ACC112 (cell line): Measurements from ENCODE around the gene RALA.

Experiments
- H2AFZ ChIP-seq: fragments of 200-600 bp; sonication (generic); one replicate; pipeline ENCODE4 v1.6.0; 2017; ENCODE audit warnings: antibody characterized with exemption, low read length; ENCODE audit not compliant: unreplicated experiment
- H3K27ac ChIP-seq: fragments of 200-600 bp; sonication (generic); 2 replicates; pipeline ENCODE4 v1.5.1; 2014; ENCODE audit warnings: low read depth, mild to moderate bottlenecking, antibody characterized with exemption, low read length, moderate library complexity
- H3K27me3 ChIP-seq: fragments of 200-600 bp; sonication (generic); 2 replicates; pipeline ENCODE4 v1.6.1; 2014; ENCODE audit warnings: mild to moderate bottlenecking, antibody characterized with exemption, low read length, moderate library complexity, mixed read lengths; ENCODE audit not compliant: insufficient read depth
- H3K36me3 ChIP-seq: fragments of 200-600 bp; sonication (generic); 2 replicates; pipeline ENCODE4 v1.6.1; 2016; ENCODE audit warnings: mild to moderate bottlenecking, antibody characterized with exemption, low read length, moderate library complexity, mixed read lengths; ENCODE audit not compliant: insufficient read depth
- H3K4me1 ChIP-seq: fragments of 200-600 bp; sonication (generic); one replicate; pipeline ENCODE4 v1.6.1; 2016; ENCODE audit warnings: low read length, mixed read lengths; ENCODE audit not compliant: insufficient read depth, unreplicated experiment, control insufficient read depth
- H3K4me3 ChIP-seq: fragments of 200-600 bp; sonication (generic); 2 replicates; pipeline ENCODE4 v1.5.1; 2014; ENCODE audit warnings: mild to moderate bottlenecking, low read depth, low read length
- H3K79me2 ChIP-seq: fragments of 200-600 bp; sonication (generic); one replicate; pipeline ENCODE4 v1.6.0; 2016; ENCODE audit warnings: low read length; ENCODE audit not compliant: control insufficient read depth, unreplicated experiment, insufficient read depth

The RALA gene

GRCh38 chr7:39700165-39700564, 76.8 kb downstream of the RALA start:
- no peaks in the 10 kb centered on the region for H3K27me3 ChIP-seq
- no peaks in the 10 kb centered on the region for H3K4me1 ChIP-seq
- peaks cover 23% of the 10 kb centered on the region for H3K36me3 ChIP-seq
- no peak overlapping the region for H3K27ac ChIP-seq
- no peaks in the 10 kb centered on the region for H3K79me2 ChIP-seq
- H3K4me3 ChIP-seq = no peak overlapping the region
- no peak overlapping the region for H2AFZ ChIP-seq

- peaks cover 23% of the 10 kb centered on the region for H3K36me3 ChIP-seq
These were observed 77.6 kb downstream of the RALA start for GRCh38 chr7:39700932-39701331.

DNA sequence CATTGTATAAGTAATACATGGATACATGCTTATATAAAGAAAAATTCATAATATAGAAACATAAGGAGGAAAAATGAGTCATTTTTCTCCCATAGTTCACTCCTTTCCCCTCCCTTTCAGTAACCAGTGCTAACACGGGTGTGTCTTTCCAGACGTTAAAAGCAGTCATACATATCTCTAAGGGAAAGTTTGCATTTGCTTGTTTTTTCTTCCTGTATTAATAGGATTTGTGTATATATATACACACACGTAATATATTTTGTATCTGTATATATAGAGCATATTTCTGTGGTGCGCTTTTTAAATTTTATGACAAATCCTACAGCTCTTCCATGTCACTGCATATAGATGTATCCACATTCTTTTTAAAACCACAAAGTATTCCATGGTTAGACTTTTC, 78.8 kb downstream of the RALA start:
- peaks cover 18% of the 10 kb centered on the region; the same call in 1 of the 2 replicates for H3K36me3 ChIP-seq
- no peak overlapping the region for H3K27ac ChIP-seq
- H2AFZ ChIP-seq = no peak overlapping the region
- no peaks in the 10 kb centered on the region for H3K79me2 ChIP-seq
- no peaks in the 10 kb centered on the region for H3K27me3 ChIP-seq
- H3K4me1 ChIP-seq = no peaks in the 10 kb centered on the region
- no peak overlapping the region for H3K4me3 ChIP-seq

More at GRCh38 chr7:39700932-39701331, 77.6 kb downstream of the RALA start:
- no peak overlapping the region for H3K4me3 ChIP-seq
- no peak overlapping the region for H3K27ac ChIP-seq
- H3K27me3 ChIP-seq = no peaks in the 10 kb centered on the region
- no peak overlapping the region for H2AFZ ChIP-seq
- no peaks in the 10 kb centered on the region for H3K4me1 ChIP-seq
- no peaks in the 10 kb centered on the region for H3K79me2 ChIP-seq

DNA sequence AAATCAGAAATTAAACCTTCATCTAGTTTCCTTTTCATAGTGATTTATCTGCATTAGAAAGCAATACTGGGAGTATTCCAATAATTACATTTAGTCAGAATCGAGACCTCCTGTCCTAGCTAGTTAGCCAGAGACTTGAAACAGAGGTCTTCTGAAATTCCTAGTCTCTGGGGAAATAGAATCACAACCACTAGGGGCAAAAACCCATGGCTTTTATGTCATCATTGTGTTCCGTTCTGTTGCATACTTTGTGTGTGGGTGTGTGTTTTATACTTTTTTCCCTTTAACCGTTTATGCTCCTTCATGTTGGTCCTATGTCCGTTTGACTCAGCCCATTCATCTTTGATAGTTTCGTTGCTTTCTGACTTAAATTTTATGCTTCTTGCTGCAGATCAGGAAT, 79.8 kb downstream of the RALA start:
- Histone ChIP-seq H2AFZ (no peak overlapping the region), H3K4me1 (no peaks in the 10 kb centered on the region), H3K27me3 (no peaks in the 10 kb centered on the region), H3K36me3 (peaks cover 14% of the 10 kb centered on the region; the same call in 1 of the 2 replicates), H3K27ac (no peak overlapping the region), H3K4me3 (no peak overlapping the region), H3K79me2 (no peaks in the 10 kb centered on the region)

- peaks cover 4% of the 10 kb centered on the region for H3K4me1 ChIP-seq
These were observed 85.7 kb downstream of the RALA start for GRCh38 chr7:39709029-39709428.

GRCh38 chr7:39709768-39710311, 86.5 kb downstream of the RALA start:
- Histone ChIP-seq H3K36me3 (no peaks in the 10 kb centered on the region), H2AFZ (no peak overlapping the region), H3K27ac (no peak overlapping the region), H3K79me2 (no peaks in the 10 kb centered on the region), H3K4me1 (peaks cover 4% of the 10 kb centered on the region), H3K4me3 (no peak overlapping the region), H3K27me3 (no peaks in the 10 kb centered on the region)

More at GRCh38 chr7:39709029-39709428, 85.7 kb downstream of the RALA start:
- Histone ChIP-seq H3K27ac (no peak overlapping the region), H3K79me2 (no peaks in the 10 kb centered on the region), H2AFZ (no peak overlapping the region), H3K36me3 (no peaks in the 10 kb centered on the region), H3K4me3 (no peak overlapping the region), H3K27me3 (no peaks in the 10 kb centered on the region)

GRCh38 chr7:39712751-39713150, 89.4 kb downstream of the RALA start:
- peaks cover 4% of the 10 kb centered on the region for H3K4me1 ChIP-seq
- H3K27ac ChIP-seq = no peak overlapping the region
- H3K4me3 ChIP-seq = no peak overlapping the region
- no peaks in the 10 kb centered on the region for H3K79me2 ChIP-seq
- H3K36me3 ChIP-seq = no peaks in the 10 kb centered on the region
- H3K27me3 ChIP-seq = no peaks in the 10 kb centered on the region
- H2AFZ ChIP-seq = no peak overlapping the region

GRCh38 chr7:39714447-39715091, 91.2 kb downstream of the RALA start:
- no peaks in the 10 kb centered on the region for H3K79me2 ChIP-seq
- H3K4me3 ChIP-seq = no peak overlapping the region
- no peak overlapping the region for H2AFZ ChIP-seq
- no peaks in the 10 kb centered on the region for H3K36me3 ChIP-seq
- no peak overlapping the region for H3K27ac ChIP-seq
- no peaks in the 10 kb centered on the region for H3K27me3 ChIP-seq
- peaks cover 4% of the 10 kb centered on the region for H3K4me1 ChIP-seq

GRCh38 chr7:39720586-39720985, 97.2 kb downstream of the RALA start:
- Histone ChIP-seq H3K4me3 (no peak overlapping the region), H2AFZ (peak overlapping the region; percentile 14), H3K27me3 (no peaks in the 10 kb centered on the region), H3K27ac (no peak overlapping the region), H3K36me3 (no peaks in the 10 kb centered on the region), H3K4me1 (no peaks in the 10 kb centered on the region), H3K79me2 (no peaks in the 10 kb centered on the region)

- H3K27me3 ChIP-seq = no peaks in the 10 kb centered on the region
- H3K4me3 ChIP-seq = no peak overlapping the region
- no peaks in the 10 kb centered on the region for H3K36me3 ChIP-seq
- no peak overlapping the region for H2AFZ ChIP-seq
- no peaks in the 10 kb centered on the region for H3K4me1 ChIP-seq
- no peaks in the 10 kb centered on the region for H3K79me2 ChIP-seq
- H3K27ac ChIP-seq = no peak overlapping the region
These were observed 98.0 kb downstream of the RALA start for GRCh38 chr7:39721345-39721744.

DNA sequence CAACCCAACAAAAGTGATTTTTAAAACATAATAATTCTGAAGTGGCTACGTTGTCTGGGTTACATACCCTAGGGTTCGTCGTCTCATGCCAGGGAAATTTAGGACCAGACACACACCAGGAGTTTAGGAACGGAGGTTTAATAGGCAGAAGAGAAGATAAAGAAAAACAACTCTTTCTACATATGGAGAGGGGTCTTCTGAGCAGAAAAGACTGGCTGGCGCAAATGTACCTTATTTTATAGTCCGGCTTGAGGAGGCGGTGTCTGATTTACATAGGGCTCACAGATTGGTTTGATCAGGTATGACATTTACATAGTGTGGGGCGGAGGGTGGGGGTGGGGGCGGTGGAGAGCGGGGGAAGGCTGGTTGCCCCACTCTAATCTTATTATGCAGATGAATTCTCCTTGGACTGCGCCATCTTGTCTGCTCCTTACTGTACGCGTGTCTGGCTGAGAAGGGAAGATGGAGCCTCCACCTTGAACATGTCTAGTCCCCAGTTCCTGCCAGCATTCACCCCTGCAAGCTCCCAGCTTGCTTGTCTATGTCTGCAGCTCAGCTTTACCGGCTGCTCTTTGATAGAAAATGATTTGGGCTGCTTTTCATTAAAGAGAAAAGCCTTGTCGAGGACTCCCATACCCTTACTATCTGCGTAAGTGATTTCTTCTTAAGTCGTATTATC, 98.7 kb downstream of the RALA start:
- Histone ChIP-seq H3K36me3 (no peaks in the 10 kb centered on the region), H3K27me3 (no peaks in the 10 kb centered on the region), H2AFZ (no peak overlapping the region), H3K4me1 (no peaks in the 10 kb centered on the region), H3K79me2 (no peaks in the 10 kb centered on the region), H3K4me3 (no peak overlapping the region), H3K27ac (no peak overlapping the region)
